ENCODE results near the gene ELAPOR2. TPM values are rescaled to one million over a fixed set of nuclear protein-coding genes. Genes with fewer than 3 reads are reported as not detected.
A peak's percentile ranks its signal among the peaks of the same experiment; 100 is the strongest.
"Not testable (repeated sequence)": the region's sequence is repeated elsewhere in the genome, so short reads cannot be mapped to it uniquely, and the experiment has no call there.

The ELAPOR2 gene
- total RNA-seq (2014; rRNA removed; shearing (Covaris generic)): 0.59 and 2.4 TPM in 2 replicates
- polyA plus RNA-seq (2014; cell fraction: nucleus; rRNA removed): 0.03 and 0.06 TPM in 2 replicates

DNA sequence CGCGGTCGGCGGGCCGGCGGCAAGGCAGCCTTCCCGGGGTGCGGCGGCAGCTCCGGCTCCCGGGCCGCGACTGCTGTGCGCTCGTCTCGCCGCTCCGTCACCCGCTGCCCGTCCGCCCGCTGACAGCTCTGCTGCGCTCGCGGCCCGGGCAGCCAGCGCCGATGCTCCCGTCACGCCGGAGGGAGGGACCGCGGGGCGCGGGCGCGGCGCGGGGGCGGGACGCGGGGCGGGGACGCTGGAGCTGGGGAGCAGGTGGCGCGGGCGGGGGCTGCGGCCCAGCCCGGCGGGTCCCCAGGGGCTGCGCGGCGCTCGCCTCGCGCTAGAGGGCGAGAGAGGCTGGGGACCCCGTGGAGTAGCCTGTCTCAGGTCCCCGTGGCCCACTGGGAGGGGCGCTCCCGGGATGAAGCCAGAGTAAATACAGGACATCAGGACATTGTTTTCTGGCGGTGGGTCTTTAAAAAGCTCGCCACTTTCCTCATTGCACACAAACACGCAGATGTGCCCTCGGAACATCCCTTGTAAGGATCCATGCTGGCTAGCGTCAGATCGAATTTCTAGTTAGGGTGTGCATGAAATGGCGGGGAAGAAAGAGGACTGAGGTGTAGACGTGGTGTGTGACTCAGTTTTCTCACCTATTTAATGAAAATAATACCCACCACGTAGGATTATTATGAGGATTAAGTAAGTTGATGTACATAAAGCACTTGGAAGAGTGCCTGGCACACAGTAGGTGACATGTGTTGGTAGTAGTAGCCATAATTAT is at the start of gene ELAPOR2:
ELAPOR2 (minus strand) TSS at position 130 of the 763 bp plus-strand sequence. CDS start 141 bp downstream, outside the sequence.
- DNase-seq (ENCODE audit: extremely low read depth, low read depth): peak; percentile 37

- no peak for DNase-seq (ENCODE audit: extremely low read depth, low read depth)
Measured at GRCh38 chr7:87107949-87108776, 48.7 kb upstream of the ELAPOR2 start.

DNA sequence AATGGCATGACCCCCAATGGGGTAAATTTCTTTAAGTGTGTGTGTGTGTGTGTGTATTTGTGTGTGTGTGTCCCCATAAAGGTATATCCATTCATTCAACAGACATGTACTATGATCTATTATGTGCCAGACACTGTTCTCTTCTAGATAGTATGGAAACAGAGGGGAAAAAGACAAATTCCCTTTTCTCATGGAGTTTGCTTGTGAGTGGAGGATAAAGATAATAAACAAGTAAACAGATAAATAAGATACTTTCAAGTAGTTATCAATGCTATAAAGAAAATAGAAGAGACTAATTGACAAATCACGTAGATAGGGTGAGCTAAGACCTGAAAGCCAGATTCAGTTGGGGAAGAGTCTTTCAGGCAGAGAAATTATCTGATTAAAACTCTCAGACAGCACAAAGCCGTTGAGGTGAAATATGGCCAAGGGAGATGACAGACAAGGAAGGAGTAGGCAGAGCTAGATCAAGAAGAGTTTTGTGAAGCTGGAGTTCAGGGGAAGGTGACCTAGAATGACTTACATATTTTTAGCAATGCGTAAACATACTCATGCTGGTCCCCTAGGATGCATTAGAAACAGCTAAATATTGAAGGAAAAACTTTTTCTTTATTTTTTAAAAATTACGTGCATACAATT is 47.6 kb upstream of the ELAPOR2 start:
- DNase-seq (ENCODE audit: extremely low read depth, low read depth): no peak

GRCh38 chr7:87105401-87105800 is 45.9 kb upstream of the ELAPOR2 start:
- DNase-seq (ENCODE audit: extremely low read depth, low read depth): no peak

- no peak for DNase-seq (ENCODE audit: extremely low read depth, low read depth)
Measured at GRCh38 chr7:87100326-87100725, 40.9 kb upstream of the ELAPOR2 start.

DNA sequence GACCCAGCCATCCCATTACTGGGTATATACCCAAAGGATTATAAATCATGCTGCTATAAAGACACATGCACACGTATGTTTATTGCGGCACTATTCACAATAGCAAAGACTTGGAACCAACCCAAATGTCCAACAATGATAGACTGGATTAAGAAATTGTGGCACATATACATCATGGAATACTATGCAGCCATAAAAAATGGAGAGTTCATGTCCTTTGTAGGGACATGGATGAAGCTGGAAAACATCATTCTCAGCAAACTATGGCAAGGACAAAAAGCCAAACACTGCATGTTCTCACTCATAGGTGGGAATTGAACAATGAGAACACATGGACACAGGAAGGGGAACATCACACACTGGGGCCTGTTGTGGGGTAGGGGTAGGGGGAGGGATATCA is 37.9 kb upstream of the ELAPOR2 start:
- not testable (repeated sequence) for DNase-seq (ENCODE audit: extremely low read depth, low read depth)

DNA sequence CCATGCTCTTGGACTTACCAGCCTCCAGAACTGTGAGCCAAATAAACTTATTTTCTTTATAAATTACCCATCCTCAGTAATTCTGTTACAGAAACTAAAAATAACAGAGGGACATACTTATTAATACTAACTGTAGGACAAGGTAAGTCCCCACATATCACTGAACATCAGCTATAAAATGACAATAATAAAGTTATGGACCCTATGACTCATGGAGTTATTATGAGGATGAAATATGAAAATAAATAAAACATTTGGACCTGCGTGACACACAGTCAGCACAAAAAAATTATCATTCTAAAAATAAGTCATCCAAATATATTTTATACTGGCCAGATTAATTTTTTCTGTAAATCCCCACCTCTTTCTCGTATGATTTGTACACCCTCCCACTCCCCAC is 34.9 kb upstream of the ELAPOR2 start:
- no peak for DNase-seq (ENCODE audit: extremely low read depth, low read depth)

DNA sequence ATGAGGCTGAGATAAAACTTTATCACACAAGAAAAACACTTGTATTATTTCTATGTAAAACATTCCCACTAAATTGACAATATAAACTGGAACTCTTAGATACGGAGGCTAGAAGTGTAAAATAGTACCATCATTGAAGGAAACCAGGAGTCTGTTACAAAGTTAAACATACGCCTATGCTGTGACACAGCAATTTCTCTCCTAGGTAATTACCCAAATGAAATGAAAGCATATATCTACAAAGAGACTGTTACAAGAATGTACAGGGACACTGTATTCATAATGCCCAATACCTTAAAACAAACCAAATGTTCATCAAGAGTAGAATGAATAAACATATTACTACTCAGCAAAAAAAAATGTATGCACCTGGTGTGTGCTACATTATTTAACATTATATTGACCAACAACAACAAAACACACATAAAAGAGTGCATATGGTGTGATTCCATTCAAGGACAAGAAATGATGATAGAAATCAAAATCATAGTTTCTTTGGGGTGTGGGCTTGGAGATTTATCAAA is 33.2 kb upstream of the ELAPOR2 start:
- no peak for DNase-seq (ENCODE audit: extremely low read depth, low read depth)

- DNase-seq (ENCODE audit: extremely low read depth, low read depth): no peak
Measured at GRCh38 chr7:87091487-87092066, 32.1 kb upstream of the ELAPOR2 start.

DNA sequence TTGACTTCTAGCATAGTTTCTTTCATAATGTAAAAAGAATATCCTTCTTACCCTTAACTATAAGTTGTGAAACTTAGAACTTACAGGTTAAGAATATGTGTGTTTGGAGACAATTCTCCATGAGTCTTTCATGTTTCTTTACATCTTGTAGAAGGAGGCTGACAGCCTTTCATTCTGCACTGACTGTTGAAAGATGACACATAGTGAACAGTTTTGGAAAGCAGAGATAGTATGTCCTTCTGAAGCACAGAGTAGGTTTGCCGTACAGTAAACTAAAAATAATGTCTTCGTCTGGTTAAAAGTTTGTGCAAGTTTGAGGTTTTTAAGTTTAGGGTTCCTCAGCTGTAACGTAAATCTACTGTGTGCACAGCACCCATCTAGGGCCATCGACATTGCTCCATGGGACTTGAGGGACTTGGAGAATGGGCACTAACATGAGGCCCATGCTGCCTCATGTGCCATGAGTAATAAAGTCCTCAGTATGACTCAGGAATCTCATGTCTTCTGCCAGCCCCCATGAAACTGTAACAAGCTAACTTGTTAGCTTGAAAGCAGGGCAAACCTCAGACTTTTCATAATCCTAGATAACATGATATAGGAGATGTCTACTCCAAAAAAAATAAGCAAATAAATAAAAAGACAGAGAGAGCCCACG is 24.5 kb upstream of the ELAPOR2 start:
- DNase-seq (ENCODE audit: extremely low read depth, low read depth): no peak

DNA sequence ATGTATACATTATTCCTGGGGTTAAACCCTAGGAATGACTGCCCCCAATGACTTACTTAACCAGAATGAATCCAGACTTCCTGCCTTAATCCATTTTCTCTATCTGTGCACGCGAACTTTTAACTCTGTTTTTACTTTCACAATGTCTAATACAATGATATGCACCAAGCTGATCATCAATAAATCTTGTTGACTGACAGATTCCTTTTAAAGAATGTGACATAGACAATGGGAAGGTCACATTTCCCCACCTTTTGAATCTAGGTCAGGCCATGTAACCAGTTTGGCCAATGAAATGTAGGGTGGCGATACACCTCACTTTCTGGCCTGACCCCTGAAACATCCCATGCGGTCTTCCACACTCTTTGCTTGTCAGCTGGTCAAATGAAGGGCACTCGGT is 23.2 kb upstream of the ELAPOR2 start:
- no peak for DNase-seq (ENCODE audit: extremely low read depth, low read depth)

GRCh38 chr7:87075671-87076404 is 16.4 kb upstream of the ELAPOR2 start:
- DNase-seq (ENCODE audit: extremely low read depth, low read depth): no peak

- no peak for DNase-seq (ENCODE audit: extremely low read depth, low read depth)
Measured at GRCh38 chr7:87067788-87068187, 8.3 kb upstream of the ELAPOR2 start.

DNA sequence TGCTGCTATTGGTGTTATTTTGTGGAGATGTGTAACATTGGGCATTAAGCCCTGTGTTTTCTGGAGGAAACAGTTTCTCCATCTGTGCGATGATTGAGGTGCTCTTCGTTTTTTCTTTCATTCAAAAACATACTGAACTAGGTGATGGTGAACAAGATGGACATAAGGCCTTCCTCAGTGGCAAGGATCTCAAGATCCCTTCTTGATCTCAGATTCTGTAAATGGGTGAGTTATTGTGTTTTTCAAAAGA is 759 bp upstream of the ELAPOR2 start:
- no peak for DNase-seq (ENCODE audit: extremely low read depth, low read depth)

- no peak for DNase-seq (ENCODE audit: extremely low read depth, low read depth)
Measured at GRCh38 chr7:87058744-87059524, 520 bp downstream of the ELAPOR2 start.

DNA sequence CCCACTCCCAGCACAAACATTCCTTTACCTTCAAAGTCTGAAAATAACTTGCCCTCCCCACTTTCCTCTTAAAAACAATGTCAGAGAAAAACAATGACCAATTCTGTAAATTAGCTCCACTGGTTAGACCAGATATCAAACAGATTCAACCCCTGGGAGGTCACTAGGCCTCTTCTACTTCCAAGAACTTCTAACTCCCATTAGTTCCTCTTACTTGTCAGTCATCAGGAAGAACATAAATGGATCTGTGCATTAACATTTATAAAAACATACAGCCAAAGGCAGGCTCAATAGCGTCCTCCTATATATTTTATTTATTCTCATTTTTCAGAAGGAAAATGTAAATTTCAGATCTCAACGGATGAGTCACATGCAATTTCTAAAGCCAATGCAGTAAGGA is 2.2 kb downstream of the ELAPOR2 start:
- no peak for DNase-seq (ENCODE audit: extremely low read depth, low read depth)

GRCh38 chr7:87056346-87056745 is 3.1 kb downstream of the ELAPOR2 start:
- no peak for DNase-seq (ENCODE audit: extremely low read depth, low read depth)

DNA sequence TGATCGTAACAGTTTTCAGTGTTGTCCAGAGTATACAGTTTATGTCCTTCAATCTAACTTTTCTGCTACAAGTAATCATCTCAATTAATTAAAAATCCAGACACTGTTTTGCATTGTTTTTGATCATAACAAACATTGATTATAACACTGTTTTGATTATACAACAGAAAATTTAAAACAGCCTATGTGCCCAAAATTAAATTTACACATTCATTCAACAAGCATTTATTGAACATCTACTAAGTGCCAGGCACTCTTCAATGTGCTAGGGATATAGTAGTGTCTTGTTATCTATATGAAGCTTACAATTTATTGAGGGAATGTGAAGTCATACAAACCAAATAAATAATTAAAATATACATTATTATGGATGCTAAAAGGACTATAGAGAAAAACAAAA is 10.6 kb downstream of the ELAPOR2 start:
- DNase-seq (ENCODE audit: extremely low read depth, low read depth): no peak

DNA sequence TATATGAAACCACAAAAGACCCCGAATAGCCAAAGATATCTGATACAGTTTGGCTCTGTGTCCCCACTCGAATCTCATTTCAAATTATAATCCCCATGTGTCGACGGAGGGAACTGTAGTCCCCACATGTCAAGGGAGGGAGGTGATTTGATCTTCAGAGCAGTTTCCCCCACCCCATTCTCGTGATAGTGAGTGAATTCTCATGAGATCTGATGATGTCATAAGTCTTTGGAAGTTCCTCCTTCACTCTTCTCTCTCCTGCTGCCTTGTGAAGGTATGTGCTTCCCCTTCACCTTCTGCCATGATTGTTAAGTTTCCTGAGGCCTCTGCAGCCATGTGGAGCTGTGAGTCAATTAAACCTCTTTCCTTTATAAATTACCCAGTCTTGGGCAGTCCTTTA is 13.0 kb downstream of the ELAPOR2 start:
- DNase-seq (ENCODE audit: extremely low read depth, low read depth): no peak

All from NCI-H460 (cell line).